B cell (primary cell): Measurements from ENCODE around the gene FBXO42. TPM values are rescaled to one million over a fixed set of nuclear protein-coding genes. Genes with fewer than 3 reads are reported as not detected.

Experiments
- ATAC-seq: fragments of 200-7000 bp; cut with Tn5 transposase; one replicate; pipeline ENCODE4 v1.10.0; 2021; ENCODE audit warnings: low read depth, mild to moderate bottlenecking, moderate number of reproducible peaks, moderate library complexity
- CTCF ChIA-PET: fragments of 350-600 bp; sonication (Branson Sonifier 250); formaldehyde crosslinking; loops from one replicate; lab custom pipeline; 2021; ENCODE audit warnings: antibody characterized with exemption, inconsistent platforms; lab: Charles Lee
- POLR2A ChIA-PET: fragments of 350-600 bp; sonication (Branson Sonifier 250); formaldehyde crosslinking; loops from one replicate; lab custom pipeline; 2021; ENCODE audit warnings: antibody characterized with exemption; lab: Charles Lee
- DNase-seq: peaks from one replicate; pipeline ENCODE4 v3.0.0; 2013
- H2AFZ ChIP-seq: 2 replicates; pipeline ENCODE4 v1.6.1; 2012; ENCODE audit warnings: mild to moderate bottlenecking, low read depth, low read length; ENCODE audit not compliant: insufficient read depth, poor library complexity, severe bottlenecking
- H3K27ac ChIP-seq, 2 donors: 1 replicate in 1 of 2; 2 replicates in 1 of 2; pipeline ENCODE4 v1.5.1; 2012 to 2013; ENCODE audit warnings: low read length in 2 of 2, mild to moderate bottlenecking in 2 of 2, moderate library complexity in 1 of 2
- H3K27me3 ChIP-seq, 4 experiments: fragments of 200-600 bp in 1 of 4; sonication (generic) in 1 of 4; replicated peaks in 1 of 4; 1 replicate in 2 of 4; 2 replicates in 2 of 4; pipeline versions ENCODE4 v1.6.1 to v1.7.0; 2013 to 2016; ENCODE audit warnings: low read length in 3 of 4, mild to moderate bottlenecking in 2 of 4, mixed read lengths in 1 of 4, moderate library complexity in 1 of 4; ENCODE audit not compliant: insufficient read depth in 4 of 4, control insufficient read depth in 3 of 4; ENCODE audit errors: control extremely low read depth in 1 of 4
- H3K36me3 ChIP-seq, 2 experiments: replicated peaks in 1 of 2; 1 replicate in 1 of 2; 2 replicates in 1 of 2; pipeline versions ENCODE4 v1.6.1 to v1.7.1; 2013; ENCODE audit warnings: low read length in 1 of 2; ENCODE audit not compliant: insufficient read depth in 2 of 2, control insufficient read depth in 1 of 2; ENCODE audit errors: control extremely low read depth in 1 of 2, extremely low read depth in 1 of 2
- H3K4me1 ChIP-seq, 2 donors: fragments of 200-600 bp in 1 of 2; sonication (generic) in 1 of 2; 1 replicate in 1 of 2; 2 replicates in 1 of 2; pipeline versions ENCODE4 v1.5.1 to v1.6.1; 2013 to 2017; ENCODE audit warnings: low read length in 2 of 2; ENCODE audit not compliant: control insufficient read depth in 2 of 2, insufficient read depth in 2 of 2
- H3K4me2 ChIP-seq: replicated peaks from 2 replicates; pipeline ENCODE3; 2012; ENCODE audit warnings: mild to moderate bottlenecking, low read depth, low read length; ENCODE audit not compliant: poor library complexity, severe bottlenecking
- H3K4me3 ChIP-seq, 5 experiments: fragments of 200-600 bp in 1 of 5; sonication (generic) in 1 of 5; 1 replicate in 3 of 5; 2 replicates in 2 of 5; pipeline versions ENCODE4 v1.5.1 to v1.7.0; 2011 to 2016; ENCODE audit warnings: low read length in 4 of 5, mild to moderate bottlenecking in 4 of 5, low read depth in 2 of 5, control low read depth in 1 of 5, moderate library complexity in 1 of 5; ENCODE audit not compliant: insufficient read depth in 1 of 5; ENCODE audit errors: control extremely low read depth in 1 of 5, extremely low read depth in 1 of 5
- H3K79me2 ChIP-seq: fragments of 200-600 bp; sonication (generic); one replicate; pipeline ENCODE4 v1.6.0; 2016; ENCODE audit warnings: low read length; ENCODE audit not compliant: control insufficient read depth, insufficient read depth
- H3K9ac ChIP-seq: fragments of 200-600 bp; sonication (generic); 2 replicates; pipeline ENCODE4 v1.6.1; 2017; ENCODE audit warnings: mild to moderate bottlenecking, low read length, moderate library complexity
- H3K9me3 ChIP-seq, 3 donors: one replicate each; pipeline versions ENCODE4 v1.6.1 to v1.7.1; 2013; ENCODE audit warnings: low read length in 2 of 3; ENCODE audit not compliant: control insufficient read depth in 2 of 3, insufficient read depth in 1 of 3; ENCODE audit errors: control extremely low read depth in 1 of 3
- H4K20me1 ChIP-seq: 2 replicates; pipeline ENCODE4 v1.6.0; 2012; ENCODE audit warnings: mild to moderate bottlenecking, low read length; ENCODE audit not compliant: insufficient read depth, control insufficient read depth, poor library complexity, severe bottlenecking
- H3K27ac Mint-ChIP-seq: one replicate; pipeline ENCODE4 v1.8.0; 2021; ENCODE audit warnings: mixed read lengths
- H3K27me3 Mint-ChIP-seq: one replicate; pipeline ENCODE4 v1.8.0; 2021; ENCODE audit warnings: mixed read lengths
- H3K4me1 Mint-ChIP-seq: one replicate; pipeline ENCODE4 v1.8.0; 2021; ENCODE audit warnings: mixed read lengths
- H3K4me3 Mint-ChIP-seq: one replicate; pipeline ENCODE4 v1.8.0; 2021; ENCODE audit warnings: mixed read lengths
- H3K9me3 Mint-ChIP-seq: one replicate; pipeline ENCODE4 v1.8.0; 2022; ENCODE audit warnings: mixed read lengths; ENCODE audit not compliant: insufficient read depth
- EZH2 ChIP-seq: IDR thresholded peaks from 2 replicates; pipeline ENCODE4 v1.6.1; 2012; ENCODE audit warnings: borderline replicate concordance, low read depth, mild to moderate bottlenecking, moderate library complexity, low read length; ENCODE audit not compliant: insufficient read depth, poor library complexity, severe bottlenecking
- WGBS: methylation state at CpG from one replicate; pipeline ENCODE4 v1.1.5; 2013; ENCODE audit warnings: missing lambda C conversion rate; ENCODE audit not compliant: insufficient coverage; 5-methylcytosine and 5-hydroxymethylcytosine counted together
- intact Hi-C: fragments of 100-400 bp; cut with micrococcal nuclease; formaldehyde crosslinking; loops from one replicate; pipeline ENCODE4 v1.10.0; 2022
- polyA plus RNA-seq: library from polyadenylated mRNA; depleted of rRNA; stranded (reverse); fragments of >200 nt; gene quantifications from 2 replicates; pipeline ENCODE4 v1.2.3, GENCODE V29; 2012
- total RNA-seq, 2 donors: library from RNA; stranded (reverse); fragments of 120-200 nt in 1 of 2; gene quantifications; 1 replicate in 1 of 2; 2 replicates in 1 of 2; pipeline versions ENCODE4 v1.2.3 to v1.2.4, GENCODE V29; 2013 to 2022
- TF ChIP-seq, protein P1 (sequence below): fragments of 200-600 bp; IDR thresholded peaks from one replicate; pipeline ENCODE4 v1.8.0; 2022; ENCODE audit warnings: antibody characterized with exemption, mild to moderate bottlenecking

FBXO42 gene
- total and polyA plus RNA-seq, 2 donors (not counting 1 experiment from before 2014, with no cell fraction given): 17.2 to 33.1 TPM

DNA sequence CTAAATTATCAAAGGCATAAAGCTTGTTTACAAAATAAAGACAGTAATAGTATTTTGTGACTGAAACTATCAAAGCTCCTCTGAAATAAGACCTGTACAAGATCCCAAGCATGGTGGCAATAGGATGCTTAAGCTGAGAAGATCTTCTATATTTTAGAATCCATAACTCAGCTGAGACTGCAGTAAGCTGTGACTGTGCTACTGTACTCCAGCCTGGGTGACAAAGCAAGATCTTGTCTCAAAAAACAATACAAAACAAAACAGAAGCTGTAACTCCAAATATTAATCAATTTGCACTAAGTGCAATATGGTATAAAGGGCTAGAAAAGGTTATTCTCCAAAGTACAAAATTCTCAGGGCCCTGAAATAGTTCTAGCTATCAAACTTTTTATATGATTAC lies 59.5 kb downstream of the FBXO42 start:
- H3K4me1 Mint-ChIP-seq: peaks cover 7% of the 10 kb centered on the region
- no peak overlapping the region for H3K9ac ChIP-seq
- peaks cover 20% of the 10 kb centered on the region for H4K20me1 ChIP-seq
- ChIA-PET POLR2A (interaction anchor here (0.6 kb wide), 1 partner anchor 214 kb away, joined by 8 read pairs; no protein-coding TSS in a partner anchor), CTCF (interaction anchor here (1.2 kb wide), 1 partner anchor 49 kb away, joined by 3 read pairs; no protein-coding TSS in a partner anchor)
- H3K79me2 ChIP-seq: peaks cover 47% of the 10 kb centered on the region
- no peak overlapping the region for H2AFZ ChIP-seq
- TF ChIP-seq, protein P1, sequence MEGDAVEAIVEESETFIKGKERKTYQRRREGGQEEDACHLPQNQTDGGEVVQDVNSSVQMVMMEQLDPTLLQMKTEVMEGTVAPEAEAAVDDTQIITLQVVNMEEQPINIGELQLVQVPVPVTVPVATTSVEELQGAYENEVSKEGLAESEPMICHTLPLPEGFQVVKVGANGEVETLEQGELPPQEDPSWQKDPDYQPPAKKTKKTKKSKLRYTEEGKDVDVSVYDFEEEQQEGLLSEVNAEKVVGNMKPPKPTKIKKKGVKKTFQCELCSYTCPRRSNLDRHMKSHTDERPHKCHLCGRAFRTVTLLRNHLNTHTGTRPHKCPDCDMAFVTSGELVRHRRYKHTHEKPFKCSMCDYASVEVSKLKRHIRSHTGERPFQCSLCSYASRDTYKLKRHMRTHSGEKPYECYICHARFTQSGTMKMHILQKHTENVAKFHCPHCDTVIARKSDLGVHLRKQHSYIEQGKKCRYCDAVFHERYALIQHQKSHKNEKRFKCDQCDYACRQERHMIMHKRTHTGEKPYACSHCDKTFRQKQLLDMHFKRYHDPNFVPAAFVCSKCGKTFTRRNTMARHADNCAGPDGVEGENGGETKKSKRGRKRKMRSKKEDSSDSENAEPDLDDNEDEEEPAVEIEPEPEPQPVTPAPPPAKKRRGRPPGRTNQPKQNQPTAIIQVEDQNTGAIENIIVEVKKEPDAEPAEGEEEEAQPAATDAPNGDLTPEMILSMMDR: no peak
- no peak for TF ChIP-seq EZH2
- no peaks in the 10 kb centered on the region for H3K27me3 ChIP-seq
- no peaks in the 10 kb centered on the region for H3K9me3 Mint-ChIP-seq
- peaks cover 0 to 58% of the 10 kb centered on the region in 2 experiments for H3K36me3 ChIP-seq
- H3K4me3 Mint-ChIP-seq: no peak overlapping the region
- no peak overlapping the region for H3K4me3 ChIP-seq
- H3K4me1 ChIP-seq: no peaks in the 10 kb centered on the region
- intact Hi-C loops: no loop called here
- no peak overlapping the region for H3K27ac Mint-ChIP-seq
- DNase-seq: no peak
- H3K4me2 ChIP-seq: no peak overlapping the region
- no peak overlapping the region for H3K27ac ChIP-seq
- H3K27me3 Mint-ChIP-seq: no peaks in the 10 kb centered on the region
- no peak for ATAC-seq
- no peaks in the 10 kb centered on the region for H3K9me3 ChIP-seq

DNA sequence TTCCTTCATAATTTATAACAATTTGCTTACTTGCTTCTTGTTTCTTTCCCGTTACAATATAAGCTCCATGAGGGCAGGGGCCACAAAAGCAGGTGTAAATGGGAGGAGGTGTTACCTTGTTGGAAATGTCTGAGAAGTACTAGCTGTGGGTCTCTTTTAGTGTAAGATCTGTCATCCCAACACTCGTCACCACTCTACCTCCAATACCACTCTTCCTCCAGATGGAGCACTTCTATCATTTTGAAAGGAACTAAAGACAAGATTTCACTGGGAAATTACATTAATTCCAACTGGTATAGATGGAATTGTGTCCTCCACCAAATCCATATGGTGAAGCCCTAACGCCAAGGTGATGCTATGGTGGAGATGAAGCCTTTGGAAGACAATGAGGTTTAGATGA lies 62.3 kb downstream of the FBXO42 start:
- WGBS: no CpG with 5 or more reads among the region's 3 CpGs
- H3K79me2 ChIP-seq: peaks cover 51% of the 10 kb centered on the region
- no peak overlapping the region for H2AFZ ChIP-seq
- no peak for DNase-seq
- peaks cover 16% of the 10 kb centered on the region for H4K20me1 ChIP-seq
- H3K4me1 ChIP-seq: no peaks in the 10 kb centered on the region
- H3K9ac ChIP-seq: no peak overlapping the region
- no peaks in the 10 kb centered on the region for H3K9me3 ChIP-seq
- H3K27ac Mint-ChIP-seq: no peak overlapping the region
- no peak overlapping the region for H3K4me3 ChIP-seq
- peaks cover 7% of the 10 kb centered on the region for H3K4me1 Mint-ChIP-seq
- no peak for TF ChIP-seq EZH2
- TF ChIP-seq, protein P1: no peak
- H3K27me3 ChIP-seq: no peaks in the 10 kb centered on the region
- no peaks in the 10 kb centered on the region for H3K27me3 Mint-ChIP-seq
- ChIA-PET POLR2A (no interaction called here), CTCF (interaction anchor here (0.6 to 1.3 kb wide), 3 partner anchors 12 to 651 kb away, joined by 3 to 5 read pairs (median 3); no protein-coding TSS in a partner anchor)
- no peak for ATAC-seq
- no peak overlapping the region for H3K4me2 ChIP-seq
- H3K36me3 ChIP-seq: peaks cover 0 to 67% of the 10 kb centered on the region in 2 experiments
- intact Hi-C loops: no loop called here
- no peaks in the 10 kb centered on the region for H3K9me3 Mint-ChIP-seq
- no peak overlapping the region for H3K27ac ChIP-seq
- H3K4me3 Mint-ChIP-seq: no peak overlapping the region
